Hematopoietic multipotent progenitor cell treated with erythropoietin and hydrocortisone succinate and interleukin-3 and kit ligand, for 8 days (in vitro differentiated cells): ENCODE measurements around the gene IRF5.
"Not testable (repeated sequence)": the region's sequence is repeated elsewhere in the genome, so short reads cannot be mapped to it uniquely, and the experiment has no call there.

ENCODE experiments used
- DNase-seq: peaks from one replicate; pipeline ENCODE4 v3.0.0-alpha.2; 2015

IRF5 gene

GRCh38 chr7:128906766-128907559, 30.8 kb upstream of the IRF5 start:
- DNase-seq, result no peak

GRCh38 chr7:128908750-128909624, 28.7 kb upstream of the IRF5 start:
- no peak for DNase-seq

- no peak for DNase-seq
Measured at GRCh38 chr7:128909625-128910568, 27.8 kb upstream of the IRF5 start.

GRCh38 chr7:128910569-128910945, 27.2 kb upstream of the IRF5 start, which contains the start of gene KCP:
Gene KCP (minus strand): TSS chr7:128910709. CDS start chr7:128910676, 33 bp downstream.
- DNase-seq, result no peak

- DNase-seq, result no peak
Measured at GRCh38 chr7:128911423-128912031, 26.2 kb upstream of the IRF5 start.

- no peak for DNase-seq
Measured at GRCh38 chr7:128912281-128912680, 25.4 kb upstream of the IRF5 start.

GRCh38 chr7:128912709-128913495, 24.8 kb upstream of the IRF5 start:
- DNase-seq, result not testable (repeated sequence)

- no peak for DNase-seq
Measured at GRCh38 chr7:128913870-128914565, 23.7 kb upstream of the IRF5 start.

- no peak for DNase-seq
Measured at GRCh38 chr7:128914566-128915151, 23.1 kb upstream of the IRF5 start.

- no peak for DNase-seq
Measured at GRCh38 chr7:128915271-128915819, 22.4 kb upstream of the IRF5 start.

- DNase-seq, result no peak
Measured at GRCh38 chr7:128915841-128916642, 21.7 kb upstream of the IRF5 start.

GRCh38 chr7:128916643-128916915, 21.1 kb upstream of the IRF5 start:
- DNase-seq, result no peak

GRCh38 chr7:128917122-128917521, 20.6 kb upstream of the IRF5 start:
- no peak for DNase-seq

GRCh38 chr7:128918016-128918665, 19.6 kb upstream of the IRF5 start:
- no peak for DNase-seq

GRCh38 chr7:128919241-128919640, 18.5 kb upstream of the IRF5 start:
- no peak for DNase-seq

GRCh38 chr7:128919881-128920799, 17.6 kb upstream of the IRF5 start:
- no peak for DNase-seq

GRCh38 chr7:128920913-128921582, 16.7 kb upstream of the IRF5 start:
- DNase-seq, result no peak
